Trophoblast cell (in vitro differentiated cells and primary cell): ENCODE data around the gene PLA2G4D.

Source experiments
- DNase-seq, 2 donors: peaks; one replicate each; pipeline ENCODE4 v3.0.0-alpha.2; 2016
- H2AFZ ChIP-seq: 2 replicates; pipeline ENCODE4 v1.6.1; 2013; ENCODE audit warnings: low read length, moderate library complexity, mild to moderate bottlenecking; ENCODE audit not compliant: insufficient read depth, poor library complexity
- H2AK5ac ChIP-seq: 2 replicates; pipeline ENCODE4 v1.6.1; 2013; ENCODE audit warnings: mild to moderate bottlenecking, low read length
- H2BK120ac ChIP-seq: 2 replicates; pipeline ENCODE4 v1.6.1; 2013; ENCODE audit warnings: low read length, mild to moderate bottlenecking, moderate library complexity; ENCODE audit not compliant: insufficient read depth, poor library complexity
- H2BK12ac ChIP-seq: 2 replicates; pipeline ENCODE4 v1.6.1; 2013; ENCODE audit warnings: mild to moderate bottlenecking, low read length, moderate library complexity
- H2BK5ac ChIP-seq: 2 replicates; pipeline ENCODE4 v1.6.1; 2013; ENCODE audit warnings: low read length, low read depth, moderate library complexity, mild to moderate bottlenecking; ENCODE audit not compliant: poor library complexity
- H3K14ac ChIP-seq: 2 replicates; pipeline ENCODE4 v1.6.1; 2013; ENCODE audit warnings: mild to moderate bottlenecking, low read length
- H3K18ac ChIP-seq: 2 replicates; pipeline ENCODE4 v1.6.1; 2013; ENCODE audit warnings: mild to moderate bottlenecking, low read length
- H3K23ac ChIP-seq: 2 replicates; pipeline ENCODE4 v1.6.1; 2013; ENCODE audit warnings: low read length
- H3K27ac ChIP-seq: 2 replicates; pipeline ENCODE4 v1.5.1; 2013; ENCODE audit warnings: low read depth, mild to moderate bottlenecking, inconsistent platforms, low read length, moderate library complexity
- H3K27me3 ChIP-seq: 2 replicates; pipeline ENCODE4 v1.6.1; 2013; ENCODE audit warnings: inconsistent platforms, mild to moderate bottlenecking, low read length, moderate library complexity; ENCODE audit not compliant: insufficient read depth
- H3K36me3 ChIP-seq, 2 experiments: 1 replicate in 1 of 2; 2 replicates in 1 of 2; pipeline ENCODE4 v1.6.1; 2013; ENCODE audit warnings: low read length in 2 of 2, mild to moderate bottlenecking in 2 of 2, moderate library complexity in 1 of 2; ENCODE audit not compliant: insufficient read depth in 2 of 2, control insufficient read depth in 1 of 2
- H3K4ac ChIP-seq: 2 replicates; pipeline ENCODE4 v1.6.1; 2013; ENCODE audit warnings: low read depth, mild to moderate bottlenecking, low read length, moderate library complexity
- H3K4me1 ChIP-seq, 2 experiments: 1 replicate in 1 of 2; 2 replicates in 1 of 2; pipeline ENCODE4 v1.6.1; 2013; ENCODE audit warnings: low read length in 2 of 2, mild to moderate bottlenecking in 2 of 2, moderate library complexity in 1 of 2; ENCODE audit not compliant: insufficient read depth in 2 of 2, control insufficient read depth in 1 of 2
- H3K4me2 ChIP-seq: 2 replicates; pipeline ENCODE4 v1.6.1; 2013; ENCODE audit warnings: inconsistent platforms, mild to moderate bottlenecking, low read length, moderate library complexity
- H3K4me3 ChIP-seq: 2 replicates; pipeline ENCODE4 v1.5.1; 2013; ENCODE audit warnings: mild to moderate bottlenecking, low read depth, low read length, inconsistent platforms
- H3K79me1 ChIP-seq: one replicate; pipeline ENCODE4 v1.6.1; 2013; ENCODE audit warnings: low read length
- H3K79me2 ChIP-seq: 2 replicates; pipeline ENCODE4 v1.6.1; 2013; ENCODE audit warnings: low read length, mild to moderate bottlenecking; ENCODE audit not compliant: control insufficient read depth, insufficient read depth, poor library complexity
- H3K9ac ChIP-seq: 2 replicates; pipeline ENCODE4 v1.6.1; 2013; ENCODE audit warnings: mild to moderate bottlenecking, low read length
- H3K9me3 ChIP-seq: 2 replicates; pipeline ENCODE4 v1.6.1; 2013; ENCODE audit warnings: low read depth, mild to moderate bottlenecking, control low read depth, inconsistent platforms, low read length; ENCODE audit not compliant: insufficient read depth
- H4K12ac ChIP-seq: 2 replicates; pipeline ENCODE4 v1.6.1; 2013; ENCODE audit warnings: low read depth, mild to moderate bottlenecking, low read length, moderate library complexity
- H4K8ac ChIP-seq: 2 replicates; pipeline ENCODE4 v1.6.1; 2013; ENCODE audit warnings: low read depth, mild to moderate bottlenecking, low read length, moderate library complexity
- H4K91ac ChIP-seq: one replicate; pipeline ENCODE4 v1.6.1; 2013; ENCODE audit warnings: low read depth, mild to moderate bottlenecking, low read length, moderate library complexity
- WGBS: extraction: QIAGEN DNeasy Blood & Tissue Kit; methylation state at CpG from one replicate; pipeline ENCODE4 v1.1.7; 2013; ENCODE audit warnings: missing lambda C conversion rate; ENCODE audit not compliant: insufficient read length, insufficient coverage; ENCODE audit errors: extremely low coverage; 5-methylcytosine and 5-hydroxymethylcytosine counted together

Gene PLA2G4D

DNA sequence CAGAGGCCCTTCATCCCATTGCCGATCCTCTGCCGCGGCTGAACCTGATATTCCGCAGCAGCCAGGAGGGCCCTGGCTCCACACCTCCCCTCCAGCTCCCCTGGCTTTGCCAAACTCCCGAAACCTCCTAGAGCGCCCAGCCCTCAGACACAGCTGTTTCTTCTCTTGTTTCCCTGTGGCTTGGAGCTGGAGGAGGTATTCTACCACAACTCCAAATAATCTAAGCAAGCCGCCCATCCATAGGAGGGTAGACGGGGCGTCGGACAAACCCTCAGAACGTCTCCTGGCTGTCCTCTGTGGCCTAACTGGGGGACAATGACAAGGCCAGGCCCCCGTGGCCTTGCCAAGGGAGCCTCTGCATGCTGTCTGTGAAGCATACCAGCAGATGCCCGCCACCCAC lies 10.4 kb downstream of the PLA2G4D start:
- WGBS, result no CpG with 5 or more reads among the region's 13 CpGs
- no peaks in the 10 kb centered on the region for H3K79me1 ChIP-seq
- H4K12ac ChIP-seq, result no peak overlapping the region
- H3K9me3 ChIP-seq, result peaks cover 2% of the 10 kb centered on the region
- no peak overlapping the region for H2BK5ac ChIP-seq
- H3K4me1 ChIP-seq, result no peaks in the 10 kb centered on the region
- no peaks in the 10 kb centered on the region for H3K36me3 ChIP-seq
- no peak overlapping the region for H2BK12ac ChIP-seq
- H3K27me3 ChIP-seq, result peaks cover 4% of the 10 kb centered on the region
- no peak overlapping the region for H2BK120ac ChIP-seq
- no peak overlapping the region for H2AFZ ChIP-seq
- no peak overlapping the region for H3K27ac ChIP-seq
- no peak overlapping the region for H3K4me3 ChIP-seq
- H2AK5ac ChIP-seq, result no peak overlapping the region
- no peaks in the 10 kb centered on the region for H3K79me2 ChIP-seq
- no peak overlapping the region for H3K4ac ChIP-seq
- no peak overlapping the region for H3K4me2 ChIP-seq
- no peak overlapping the region for H4K8ac ChIP-seq
- H3K18ac ChIP-seq, result no peak overlapping the region
- no peak overlapping the region for H4K91ac ChIP-seq
- no peak overlapping the region for H3K14ac ChIP-seq
- H3K9ac ChIP-seq, result no peak overlapping the region
- H3K23ac ChIP-seq, result no peak overlapping the region
- DNase-seq, result no peak

DNA sequence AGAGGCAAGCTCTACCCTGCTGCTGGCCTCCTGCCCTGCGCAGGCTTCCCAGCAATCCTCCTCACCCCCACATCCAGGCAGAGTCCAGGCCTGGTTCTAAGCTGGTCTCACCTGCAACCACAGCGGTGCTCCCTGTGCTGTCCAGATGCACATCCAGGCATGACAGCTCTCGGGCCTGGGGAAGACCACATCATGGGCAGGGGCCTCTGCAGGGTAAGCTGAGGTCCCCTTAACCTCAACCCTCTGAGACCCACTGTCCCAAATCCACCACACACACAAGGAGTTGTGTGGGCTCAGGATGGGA lies 10.8 kb downstream of the PLA2G4D start:
- no peak overlapping the region for H2AFZ ChIP-seq
- no peak overlapping the region for H3K9ac ChIP-seq
- H4K91ac ChIP-seq, result no peak overlapping the region
- H3K36me3 ChIP-seq, result no peaks in the 10 kb centered on the region
- no peak overlapping the region for H3K4me2 ChIP-seq
- no peak overlapping the region for H4K12ac ChIP-seq
- no peak overlapping the region for H3K23ac ChIP-seq
- H4K8ac ChIP-seq, result no peak overlapping the region
- H2BK5ac ChIP-seq, result no peak overlapping the region
- H3K9me3 ChIP-seq, result peaks cover 2% of the 10 kb centered on the region
- no peak overlapping the region for H3K18ac ChIP-seq
- no peak overlapping the region for H3K4ac ChIP-seq
- peaks cover 4% of the 10 kb centered on the region for H3K27me3 ChIP-seq
- no CpG with 5 or more reads among the region's 3 CpGs for WGBS
- no peak overlapping the region for H3K4me3 ChIP-seq
- no peak overlapping the region for H2BK12ac ChIP-seq
- H3K14ac ChIP-seq, result no peak overlapping the region
- H2AK5ac ChIP-seq, result no peak overlapping the region
- DNase-seq, result no peak
- no peaks in the 10 kb centered on the region for H3K79me2 ChIP-seq
- H3K27ac ChIP-seq, result no peak overlapping the region
- H2BK120ac ChIP-seq, result no peak overlapping the region
- no peaks in the 10 kb centered on the region for H3K79me1 ChIP-seq
- no peaks in the 10 kb centered on the region for H3K4me1 ChIP-seq

DNA sequence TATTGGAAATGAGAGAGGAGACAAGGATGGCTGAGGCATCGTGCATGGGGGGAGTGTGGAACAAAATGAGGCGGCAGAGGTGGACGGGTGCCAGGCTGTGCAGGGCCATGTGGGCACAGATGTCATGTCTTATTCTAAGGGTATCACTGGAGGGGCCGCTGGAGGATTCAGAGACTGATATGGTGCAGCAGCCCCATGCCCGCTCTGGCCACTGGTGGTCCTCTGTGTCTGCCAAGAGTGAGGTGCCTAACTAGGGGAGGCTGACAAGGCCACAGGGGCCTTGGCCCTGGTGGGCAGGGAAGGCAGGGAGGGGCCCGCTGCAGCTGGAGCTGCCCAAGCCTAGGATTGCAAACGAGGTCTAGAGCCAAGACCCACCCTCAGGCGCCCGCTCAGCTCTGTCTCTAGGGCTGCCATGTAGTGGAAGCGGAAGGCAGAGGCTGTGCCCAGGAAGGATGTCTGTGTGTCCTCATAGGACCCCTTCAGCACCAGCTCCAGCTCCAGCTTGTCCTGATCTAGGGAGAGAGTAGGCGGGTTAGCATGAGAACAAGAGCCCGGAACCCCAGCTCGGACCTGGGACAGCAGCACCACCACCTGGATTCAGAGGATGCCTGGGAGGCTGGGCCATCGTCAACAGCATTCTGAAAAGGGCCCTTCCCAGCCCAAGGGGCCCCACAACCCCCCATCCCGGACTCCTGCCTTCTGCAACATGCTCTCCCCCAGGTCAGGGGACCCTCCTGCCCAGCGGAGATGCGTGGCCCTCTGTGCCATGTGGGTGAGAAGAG lies 11.3 kb downstream of the PLA2G4D start:
- no peak overlapping the region for H3K27ac ChIP-seq
- no CpG with 5 or more reads among the region's 17 CpGs for WGBS
- H3K9ac ChIP-seq, result no peak overlapping the region

DNA sequence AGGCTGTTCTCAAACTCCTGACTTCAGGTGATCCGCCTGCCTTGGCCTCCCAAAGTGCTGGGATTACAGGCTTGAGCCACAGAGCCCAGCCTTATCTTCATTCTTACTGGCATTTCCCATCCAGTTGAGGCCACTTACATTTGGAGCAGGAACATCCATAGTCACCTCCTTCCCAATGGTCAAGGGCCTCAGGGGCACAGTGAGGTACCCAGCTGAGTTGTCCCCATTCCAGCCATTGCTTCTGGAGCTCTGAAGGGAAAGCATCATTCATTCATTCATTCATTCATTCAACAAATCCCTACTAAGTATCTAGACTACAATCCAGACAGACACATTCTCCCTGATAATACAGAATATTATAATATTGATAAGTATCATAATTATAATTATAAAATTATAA lies 12.2 kb downstream of the PLA2G4D start:
- Histone ChIP-seq H2BK120ac (no peak overlapping the region), H3K4ac (no peak overlapping the region), H3K4me2 (no peak overlapping the region), H3K23ac (no peak overlapping the region), H2AK5ac (no peak overlapping the region), H3K9ac (no peak overlapping the region), H3K14ac (no peak overlapping the region), H3K79me2 (no peaks in the 10 kb centered on the region), H4K12ac (no peak overlapping the region), H3K27me3 (no peaks in the 10 kb centered on the region), H3K18ac (no peak overlapping the region), H3K27ac (no peak overlapping the region), H2BK5ac (no peak overlapping the region), H3K4me1 (no peaks in the 10 kb centered on the region), H2AFZ (no peak overlapping the region), H3K4me3 (no peak overlapping the region), H4K8ac (no peak overlapping the region), H4K91ac (no peak overlapping the region), H3K79me1 (no peaks in the 10 kb centered on the region), H2BK12ac (no peak overlapping the region), H3K36me3 (no peaks in the 10 kb centered on the region), H3K9me3 (peaks cover 2% of the 10 kb centered on the region)
- DNase-seq, result no peak
- no CpG with 5 or more reads among the region's 1 CpG for WGBS

More for the DNA sequence above, 11.3 kb downstream of the PLA2G4D start:
- Histone ChIP-seq H3K27me3 (peaks cover 2% of the 10 kb centered on the region), H2BK5ac (no peak overlapping the region), H3K79me1 (no peaks in the 10 kb centered on the region), H2AFZ (no peak overlapping the region), H2BK12ac (no peak overlapping the region), H3K18ac (no peak overlapping the region), H3K14ac (no peak overlapping the region), H2BK120ac (no peak overlapping the region), H4K12ac (no peak overlapping the region), H4K8ac (no peak overlapping the region), H3K4me1 (no peaks in the 10 kb centered on the region), H3K4me2 (no peak overlapping the region), H3K9me3 (peaks cover 2% of the 10 kb centered on the region), H3K36me3 (no peaks in the 10 kb centered on the region), H2AK5ac (no peak overlapping the region), H3K79me2 (no peaks in the 10 kb centered on the region), H3K4ac (no peak overlapping the region), H3K4me3 (no peak overlapping the region), H3K23ac (no peak overlapping the region), H4K91ac (no peak overlapping the region)
- DNase-seq, result no peak
